IMR-90 (cell line): ENCODE data around the gene DDX20. TPM values are rescaled to one million over a fixed set of nuclear protein-coding genes. Genes with fewer than 3 reads are reported as not detected.

ENCODE experiments used
- ATAC-seq: fragments of 200-7000 bp; cut with Tn5 transposase; 2 replicates; pipeline ENCODE4 v1.9.1; 2020; ENCODE audit warnings: low read depth, mild to moderate bottlenecking, moderate library complexity
- BruUV-seq: library from RNA; stranded (reverse); fragments of 400-500 nt; replicated peaks from 2 replicates; lab custom pipeline; 2021; lab: Mats Ljungman, UMichigan
- CTCF ChIA-PET: fragments of 300-600 bp; formaldehyde crosslinking; extraction: SDS; loops from one replicate; lab custom pipeline; 2021; ENCODE audit warnings: antibody characterized with exemption; lab: Yijun Ruan, JAX
- POLR2A ChIA-PET: fragments of 300-600 bp; sonication (Branson Sonifier 250); formaldehyde crosslinking; loops from one replicate; lab custom pipeline; 2022; ENCODE audit warnings: antibody characterized with exemption; ENCODE audit not compliant: unreplicated experiment; lab: Charles Lee
- DNase-seq: peaks from one replicate; pipeline ENCODE4 v3.0.0; 2013
- H2AFZ ChIP-seq: replicated peaks from 2 replicates; pipeline ENCODE3; 2013; ENCODE audit warnings: low read length, mild to moderate bottlenecking; ENCODE audit not compliant: poor library complexity
- H2AK5ac ChIP-seq: 2 replicates; pipeline ENCODE4 v1.6.1; 2013; ENCODE audit warnings: low read depth, low read length, inconsistent platforms
- H2AK9ac ChIP-seq: replicated peaks from 2 replicates; pipeline ENCODE3; 2013; ENCODE audit warnings: mild to moderate bottlenecking, low read depth, low read length, moderate library complexity; ENCODE audit not compliant: poor library complexity
- H2BK120ac ChIP-seq: 2 replicates; pipeline ENCODE4 v1.6.1; 2013; ENCODE audit warnings: low read depth, low read length, inconsistent platforms
- H2BK15ac ChIP-seq: 3 replicates; pipeline ENCODE4 v1.6.1; 2013; ENCODE audit warnings: low read depth, low read length, inconsistent platforms
- H2BK20ac ChIP-seq: 2 replicates; pipeline ENCODE4 v1.6.1; 2013; ENCODE audit warnings: low read depth, mild to moderate bottlenecking, inconsistent platforms, low read length, moderate library complexity
- H2BK5ac ChIP-seq: 2 replicates; pipeline ENCODE4 v1.6.1; 2013; ENCODE audit warnings: mild to moderate bottlenecking, low read depth, low read length, inconsistent platforms; ENCODE audit not compliant: poor library complexity, severe bottlenecking
- H3K14ac ChIP-seq: replicated peaks from 2 replicates; pipeline ENCODE4 v1.6.1; 2013; ENCODE audit warnings: low read depth, low read length, inconsistent platforms
- H3K18ac ChIP-seq: 2 replicates; pipeline ENCODE4 v1.6.1; 2013; ENCODE audit warnings: low read depth, low read length, control low read depth
- H3K23ac ChIP-seq: 2 replicates; pipeline ENCODE4 v1.6.1; 2013; ENCODE audit warnings: low read depth, low read length, inconsistent platforms
- H3K27ac ChIP-seq: 2 replicates; pipeline ENCODE4 v1.5.1; 2013; ENCODE audit warnings: mild to moderate bottlenecking, control low read depth, low read length; ENCODE audit not compliant: insufficient read depth
- H3K27me3 ChIP-seq: 2 replicates; pipeline ENCODE4 v1.6.1; 2013; ENCODE audit warnings: low read length; ENCODE audit not compliant: control insufficient read depth, insufficient read depth
- H3K36me3 ChIP-seq: 2 replicates; pipeline ENCODE4 v1.6.1; 2013; ENCODE audit warnings: low read length, mixed read lengths; ENCODE audit not compliant: control insufficient read depth, insufficient read depth
- H3K4ac ChIP-seq: 2 replicates; pipeline ENCODE4 v1.6.1; 2013; ENCODE audit warnings: low read depth, low read length, inconsistent platforms
- H3K4me1 ChIP-seq: 2 replicates; pipeline ENCODE4 v1.6.1; 2013; ENCODE audit warnings: low read length, mixed read lengths; ENCODE audit not compliant: control insufficient read depth, insufficient read depth
- H3K4me2 ChIP-seq: 2 replicates; pipeline ENCODE4 v1.6.1; 2013; ENCODE audit warnings: low read depth, mild to moderate bottlenecking, control low read depth, low read length, moderate library complexity
- H3K4me3 ChIP-seq: 2 replicates; pipeline ENCODE4 v1.5.1; 2013; ENCODE audit warnings: low read depth, mild to moderate bottlenecking, control low read depth, low read length, moderate library complexity; ENCODE audit not compliant: insufficient read depth
- H3K56ac ChIP-seq: 2 replicates; pipeline ENCODE4 v1.6.1; 2013; ENCODE audit warnings: low read length, inconsistent platforms; ENCODE audit not compliant: insufficient read depth; ENCODE audit errors: extremely low read depth
- H3K79me1 ChIP-seq, 2 experiments: 2 replicates each; pipeline ENCODE4 v1.6.1; 2013; ENCODE audit warnings: low read length in 2 of 2, inconsistent platforms in 1 of 2, low read depth in 1 of 2
- H3K9ac ChIP-seq: 2 replicates; pipeline ENCODE4 v1.6.1; 2013; ENCODE audit warnings: low read depth, low read length, control low read depth
- H3K9me1 ChIP-seq: 2 replicates; pipeline ENCODE4 v1.6.1; 2013; ENCODE audit warnings: low read length, inconsistent platforms; ENCODE audit not compliant: insufficient read depth
- H3K9me3 ChIP-seq: 2 replicates; pipeline ENCODE4 v1.6.1; 2013; ENCODE audit warnings: low read length; ENCODE audit not compliant: control insufficient read depth, insufficient read depth
- H4K20me1 ChIP-seq: 2 replicates; pipeline ENCODE4 v1.6.1; 2013; ENCODE audit warnings: low read length, inconsistent platforms; ENCODE audit not compliant: insufficient read depth
- H4K5ac ChIP-seq: 2 replicates; pipeline ENCODE4 v1.6.1; 2013; ENCODE audit warnings: mild to moderate bottlenecking, low read depth, low read length, control low read depth
- H4K8ac ChIP-seq, 2 experiments: 2 replicates each; pipeline ENCODE4 v1.6.1; 2013; ENCODE audit warnings: low read depth in 2 of 2, low read length in 2 of 2, control low read depth in 1 of 2, inconsistent platforms in 1 of 2
- H4K91ac ChIP-seq: 2 replicates; pipeline ENCODE4 v1.6.1; 2013; ENCODE audit warnings: low read depth, low read length, inconsistent platforms; ENCODE audit not compliant: insufficient read depth
- BHLHE40 ChIP-seq: fragments of 150-350 bp; IDR thresholded peaks from 2 replicates; pipeline ENCODE4 v1.6.1; 2016; ENCODE audit warnings: mild to moderate bottlenecking, low read depth, low read length
- CEBPB ChIP-seq: IDR thresholded peaks from 2 replicates; pipeline ENCODE4 v1.6.1; 2012; ENCODE audit warnings: low read depth, low read length, improper control_type of control experiment
- CHD1 ChIP-seq: IDR thresholded peaks from 2 replicates; pipeline ENCODE4 v1.6.1; 2012; ENCODE audit warnings: low read depth, low read length, improper control_type of control experiment
- CTCF ChIP-seq: conservative IDR thresholded peaks from 2 replicates; pipeline ENCODE4 v1.5.1; 2012; ENCODE audit warnings: mild to moderate bottlenecking, low read depth, low read length, improper control_type of control experiment
- ELK1 ChIP-seq: fragments of 150-350 bp; IDR thresholded peaks from 2 replicates; pipeline ENCODE4 v1.6.1; 2016; ENCODE audit warnings: low read depth, mild to moderate bottlenecking, low read length, moderate library complexity, borderline replicate concordance
- FOS ChIP-seq: fragments of 150-350 bp; IDR thresholded peaks from 2 replicates; pipeline ENCODE4 v1.6.1; 2016; ENCODE audit warnings: low read depth, low read length
- MXI1 ChIP-seq: IDR thresholded peaks from 2 replicates; pipeline ENCODE4 v1.6.1; 2012; ENCODE audit warnings: low read depth, mild to moderate bottlenecking, low read length, moderate library complexity, borderline replicate concordance
- POLR2A ChIP-seq: IDR thresholded peaks from 2 replicates; pipeline ENCODE4 v1.6.1; 2012; ENCODE audit warnings: mild to moderate bottlenecking, low read depth, low read length
- RFX5 ChIP-seq: IDR thresholded peaks from 2 replicates; pipeline ENCODE4 v1.8.0; 2012; ENCODE audit warnings: low read depth, mild to moderate bottlenecking, low read length, moderate library complexity
- SMC3 ChIP-seq: fragments of 150-350 bp; IDR thresholded peaks from 2 replicates; pipeline ENCODE4 v1.6.1; 2016; ENCODE audit warnings: low read depth, mild to moderate bottlenecking, antibody characterized with exemption, low read length, moderate library complexity
- WGBS, 2 experiments: methylation state at CpG; one replicate each; pipeline versions ENCODE4 v1.1.5 to v1.1.7; 2013; ENCODE audit warnings: missing lambda C conversion rate in 2 of 2; ENCODE audit not compliant: insufficient read length in 1 of 2; ENCODE audit errors: extremely low coverage in 2 of 2; 5-methylcytosine and 5-hydroxymethylcytosine counted together
- dilution Hi-C: fragments of 300-500 bp; cut with HindIII; formaldehyde crosslinking; loops from one replicate; pipeline ENCODE4 v1.14.3; 2018; ENCODE audit warnings: low sequenced_read_pairs; ENCODE audit not compliant: unreplicated experiment
- in situ Hi-C: fragments of 300-500 bp; cut with MboI; formaldehyde crosslinking; loops from 3 replicates; pipeline ENCODE4 v1.14.3; 2019; ENCODE audit warnings: low sequenced_read_pairs, inconsistent platforms, mixed read lengths
- intact Hi-C: fragments of 100-400 bp; cut with micrococcal nuclease; formaldehyde crosslinking; loops from 2 replicates; pipeline ENCODE4 v1.10.0; 2022
- polyA plus RNA-seq, 3 experiments: library from polyadenylated mRNA; depleted of rRNA; stranded (reverse); fragments of >200 nt; gene quantifications; 2 replicates each; pipeline ENCODE4 v1.2.3, GENCODE V29; 2012; ENCODE audit warnings: low replicate concordance in 1 of 3
- total RNA-seq: library from RNA; depleted of rRNA; stranded (reverse); fragments of >200 nt; gene quantifications from 2 replicates; pipeline ENCODE4 v1.2.3, GENCODE V29; 2012

The DDX20 gene
- total and polyA plus RNA-seq, 2 of the 4 experiments (the other 2 are of a cell fraction), result 5.7 to 10.9 TPM

- Histone ChIP-seq H3K9me3 (no peaks in the 10 kb centered on the region), H2BK15ac (no peak overlapping the region), H3K23ac (no peak overlapping the region), H2AK9ac (no peak overlapping the region), H4K20me1 (no peaks in the 10 kb centered on the region), H3K18ac (no peak overlapping the region), H3K27ac (no peak overlapping the region), H4K8ac (no peak overlapping the region), H3K4me1 (no peaks in the 10 kb centered on the region), H3K9me1 (no peaks in the 10 kb centered on the region), H4K5ac (no peak overlapping the region), H3K4me2 (no peak overlapping the region), H2BK20ac (no peak overlapping the region), H2BK5ac (no peak overlapping the region), H2AK5ac (no peak overlapping the region), H3K9ac (no peak overlapping the region), H2BK120ac (no peak overlapping the region), H3K36me3 (no peaks in the 10 kb centered on the region), H3K27me3 (peaks cover 18% of the 10 kb centered on the region), H3K4me3 (no peak overlapping the region), H3K4ac (no peak overlapping the region), H3K56ac (no peak overlapping the region), H3K79me1 (no peaks in the 10 kb centered on the region), H4K91ac (no peak overlapping the region), H3K14ac (no peak overlapping the region), H2AFZ (no peak overlapping the region)
- dilution Hi-C loops, result no loop called here
- in situ Hi-C loops, result no loop called here
- DNase-seq (no peak), ATAC-seq (no peak)
- BruUV-seq, result no TSS peak
- ChIA-PET POLR2A (no interaction called here), CTCF (no interaction called here)
- WGBS, 2 experiments, result 58% methylated on average over 2 of the region's 10 CpGs; no CpG with 5 or more reads in 1 of the 2 experiments
- TF ChIP-seq BHLHE40, result no peak
- TF ChIP-seq CEBPB, result no peak
- TF ChIP-seq POLR2A, result no peak
- TF ChIP-seq FOS, result no peak
- no peak for TF ChIP-seq RFX5
- no peak for TF ChIP-seq CTCF
- TF ChIP-seq ELK1, result no peak
- TF ChIP-seq MXI1, result no peak
- TF ChIP-seq CHD1, result no peak
- TF ChIP-seq SMC3, result no peak
- intact Hi-C loops, result no loop called here
Observed at GRCh38 chr1:111811891-111812290, 56.2 kb downstream of the DDX20 start.
